Raji (cell line): ENCODE results near the gene MCUB.

Experiments
- POLR2A ChIP-seq: IDR thresholded peaks from 2 replicates; pipeline ENCODE4 v1.6.1; 2011; ENCODE audit warnings: low read depth, low read length, control low read depth; ENCODE audit not compliant: insufficient read depth

The MCUB gene

GRCh38 chr4:109691411-109691920 lies 131.4 kb downstream of the MCUB start:
- no peak for TF ChIP-seq POLR2A

- TF ChIP-seq POLR2A, result no peak
Measured at GRCh38 chr4:109698656-109699055, 138.6 kb downstream of the MCUB start.

- no peak for TF ChIP-seq POLR2A
Measured at GRCh38 chr4:109699553-109700225, 139.6 kb downstream of the MCUB start.

GRCh38 chr4:109701566-109702410 lies 141.7 kb downstream of the MCUB start:
- no peak for TF ChIP-seq POLR2A

GRCh38 chr4:109702950-109703663 lies 143.1 kb downstream of the MCUB start, which contains the start of gene CASP6:
CASP6 (minus strand) TSS chr4:109703445; CDS start chr4:109703395, 50 bp downstream.
- peak; percentile 54 for TF ChIP-seq POLR2A

- no peak for TF ChIP-seq POLR2A
Measured at GRCh38 chr4:109703664-109704361, 143.8 kb downstream of the MCUB start.

- no peak for TF ChIP-seq POLR2A
Measured at GRCh38 chr4:109708435-109708834, 148.4 kb downstream of the MCUB start.

- TF ChIP-seq POLR2A, result no peak
Measured at GRCh38 chr4:109708990-109709389, 148.9 kb downstream of the MCUB start.

GRCh38 chr4:109713500-109713899 lies 153.5 kb downstream of the MCUB start:
- no peak for TF ChIP-seq POLR2A

GRCh38 chr4:109718759-109719158 lies 158.7 kb downstream of the MCUB start:
- TF ChIP-seq POLR2A, result no peak

- TF ChIP-seq POLR2A, result no peak
Measured at GRCh38 chr4:109719604-109720003, 159.6 kb downstream of the MCUB start.

- no peak for TF ChIP-seq POLR2A
Measured at GRCh38 chr4:109721033-109721432, 161.0 kb downstream of the MCUB start.

- TF ChIP-seq POLR2A, result no peak
Measured at GRCh38 chr4:109722357-109722756, 162.3 kb downstream of the MCUB start.

- TF ChIP-seq POLR2A, result no peak
Measured at GRCh38 chr4:109723110-109723509, 163.1 kb downstream of the MCUB start.

- TF ChIP-seq POLR2A, result no peak
Measured at GRCh38 chr4:109728385-109728784, 168.3 kb downstream of the MCUB start.
